ENCODE measurements around the gene KCP. TPM values are rescaled to one million over a fixed set of nuclear protein-coding genes. Genes with fewer than 3 reads are reported as not detected.

Gene KCP
- polyA plus RNA-seq, 1 donor (not counting 4 experiments of a cell fraction or from before 2014, with no cell fraction given) = not detected

DNA sequence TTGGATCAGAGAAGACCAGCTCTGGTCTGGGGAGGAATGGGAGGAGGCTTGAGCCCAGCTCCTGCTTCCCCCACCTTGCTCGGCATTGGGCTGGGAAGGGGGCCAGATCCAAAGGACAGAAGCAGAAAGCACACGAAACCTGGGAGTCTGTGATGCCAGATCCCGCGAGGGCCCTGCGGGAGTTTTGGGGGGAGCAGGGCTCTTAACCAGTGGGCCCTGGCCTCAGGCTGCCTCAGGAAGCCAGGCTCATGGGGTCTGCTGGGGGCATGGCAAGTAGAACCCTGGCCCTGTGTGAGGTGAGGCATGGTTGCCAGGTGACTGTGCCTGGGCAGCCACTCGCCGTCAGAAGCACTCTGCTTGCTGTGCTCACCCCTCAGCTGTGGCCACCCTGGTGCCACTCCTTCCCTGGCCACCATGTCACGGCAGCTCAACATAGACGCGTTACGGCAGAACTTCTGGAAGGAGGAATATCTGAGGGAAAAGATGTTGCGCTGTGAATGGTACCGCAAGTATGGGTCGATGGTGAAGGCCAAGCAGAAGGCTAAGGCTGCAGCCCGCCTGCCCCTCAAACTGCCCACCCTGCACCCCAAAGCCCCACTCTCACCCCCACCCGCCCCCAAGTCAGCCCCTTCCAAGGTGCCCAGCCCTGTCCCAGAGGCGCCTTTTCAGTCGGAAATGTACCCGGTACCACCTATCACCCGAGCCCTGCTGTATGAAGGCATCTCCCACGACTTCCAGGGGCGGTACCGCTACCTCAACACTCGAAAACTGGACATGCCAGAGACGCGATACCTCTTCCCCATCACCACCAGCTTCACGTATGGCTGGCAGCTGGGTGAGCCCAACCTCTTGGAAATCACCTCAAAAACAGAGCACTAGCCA, 44.3 kb downstream of the KCP start:
- dilution Hi-C loops (cut with MboI; ENCODE audit: extremely low pct_ligation_motif_present, low sequenced_read_pairs) = no loop called here
- no peak for TF ChIP-seq EZH2 (IDR thresholded peaks at IDR 0.05; ENCODE audit: low read length)
- no peak for TF ChIP-seq CTCF (optimal IDR thresholded peaks at IDR 0.05 in 1 of 3, IDR thresholded peaks at IDR 0.05 in 1 of 3, conservative IDR thresholded peaks at IDR 0.05 in 1 of 3; ENCODE audit: extremely low read depth in 1 of 3, insufficient read depth in 2 of 3, low read length in 3 of 3)
- Histone ChIP-seq H3K9ac (ENCODE audit: control insufficient read depth, extremely low read depth, insufficient read depth, low read length) (no peak overlapping the region), H3K9me3 (ENCODE audit: control insufficient read depth, low read depth, low read length) (no peaks in the 10 kb centered on the region), H3K4me1 (ENCODE audit: control insufficient read depth, extremely low read depth, insufficient read depth, low read length) (peaks cover 37% of the 10 kb centered on the region), H3K9me1 (ENCODE audit: control insufficient read depth, extremely low read depth, insufficient read depth, low read length) (peaks cover 4% of the 10 kb centered on the region), H3K4me2 (ENCODE audit: control insufficient read depth, extremely low read depth, insufficient read depth, low read depth, low read length) (no peak overlapping the region), H2AFZ (ENCODE audit: control insufficient read depth, low read length) (no peak overlapping the region), H4K20me1 (ENCODE audit: control insufficient read depth, extremely low read depth, insufficient read depth, low read length) (peaks cover 7% of the 10 kb centered on the region), H3K79me2 (ENCODE audit: control insufficient read depth, insufficient read depth, low read length) (peaks cover 32% of the 10 kb centered on the region), H3K27ac (ENCODE audit: control insufficient read depth, insufficient read depth, low read length) (no peak overlapping the region), H3K27me3 (ENCODE audit: control insufficient read depth, extremely low read depth, insufficient read depth, low read length) (peaks cover 9% of the 10 kb centered on the region), H3K4me3 (ENCODE audit: control insufficient read depth in 2 of 3, extremely low read depth in 1 of 3, insufficient read depth in 2 of 3, low read depth in 1 of 3, low read length in 3 of 3) (no peak overlapping the region), H3K36me3 (ENCODE audit: control insufficient read depth in 2 of 2, extremely low read depth in 1 of 2, insufficient read depth in 2 of 2, low read length in 2 of 2) (peaks cover 10 to 17% of the 10 kb centered on the region in 2 experiments)
- DNase-seq (ENCODE audit: low read depth, low spot score) (no peak), FAIRE-seq (no peak)

DNA sequence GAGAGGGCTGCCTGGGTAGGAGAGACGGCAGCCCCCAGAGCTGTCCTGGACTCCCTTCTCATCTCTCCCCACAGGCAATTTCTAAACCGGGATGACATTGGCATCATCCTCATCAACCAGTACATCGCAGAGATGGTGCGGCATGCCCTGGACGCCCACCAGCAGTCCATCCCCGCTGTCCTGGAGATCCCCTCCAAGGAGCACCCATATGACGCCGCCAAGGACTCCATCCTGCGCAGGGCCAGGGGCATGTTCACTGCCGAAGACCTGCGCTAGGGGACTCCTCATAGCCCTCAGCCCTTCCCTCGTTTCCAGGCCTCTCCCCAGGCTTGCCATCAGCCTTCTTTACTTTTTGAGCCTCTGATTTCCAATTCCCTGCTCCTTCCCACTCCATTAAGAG, 45.2 kb downstream of the KCP start:
- Histone ChIP-seq H3K4me2 (ENCODE audit: control insufficient read depth, extremely low read depth, insufficient read depth, low read depth, low read length) (no peak overlapping the region), H3K9me1 (ENCODE audit: control insufficient read depth, extremely low read depth, insufficient read depth, low read length) (peaks cover 4% of the 10 kb centered on the region), H3K79me2 (ENCODE audit: control insufficient read depth, insufficient read depth, low read length) (peaks cover 32% of the 10 kb centered on the region), H3K36me3 (ENCODE audit: control insufficient read depth in 2 of 2, extremely low read depth in 1 of 2, insufficient read depth in 2 of 2, low read length in 2 of 2) (peaks cover 10 to 17% of the 10 kb centered on the region in 2 experiments), H4K20me1 (ENCODE audit: control insufficient read depth, extremely low read depth, insufficient read depth, low read length) (peaks cover 7% of the 10 kb centered on the region), H2AFZ (ENCODE audit: control insufficient read depth, low read length) (no peak overlapping the region), H3K4me3 (ENCODE audit: control insufficient read depth in 2 of 3, extremely low read depth in 1 of 3, insufficient read depth in 2 of 3, low read depth in 1 of 3, low read length in 3 of 3) (no peak overlapping the region), H3K27ac (ENCODE audit: control insufficient read depth, insufficient read depth, low read length) (no peak overlapping the region), H3K4me1 (ENCODE audit: control insufficient read depth, extremely low read depth, insufficient read depth, low read length) (peaks cover 37% of the 10 kb centered on the region), H3K9me3 (ENCODE audit: control insufficient read depth, low read depth, low read length) (no peaks in the 10 kb centered on the region), H3K9ac (ENCODE audit: control insufficient read depth, extremely low read depth, insufficient read depth, low read length) (no peak overlapping the region), H3K27me3 (ENCODE audit: control insufficient read depth, extremely low read depth, insufficient read depth, low read length) (peaks cover 5% of the 10 kb centered on the region)
- FAIRE-seq = no peak
- DNase-seq (ENCODE audit: low read depth, low spot score) = no peak
- no peak for TF ChIP-seq CTCF (optimal IDR thresholded peaks at IDR 0.05 in 1 of 3, IDR thresholded peaks at IDR 0.05 in 1 of 3, conservative IDR thresholded peaks at IDR 0.05 in 1 of 3; ENCODE audit: extremely low read depth in 1 of 3, insufficient read depth in 2 of 3, low read length in 3 of 3)
- no peak for TF ChIP-seq EZH2 (IDR thresholded peaks at IDR 0.05; ENCODE audit: low read length)
- dilution Hi-C loops (cut with MboI; ENCODE audit: extremely low pct_ligation_motif_present, low sequenced_read_pairs) = no loop called here

Measured in keratinocyte (primary cell).